KMS-11 (cell line): ENCODE results near the gene CCDC134.

Source experiments
- H2AFZ ChIP-seq: fragments of 200-600 bp; sonication (generic); 2 replicates; pipeline ENCODE4 v1.6.1; 2016; ENCODE audit warnings: antibody characterized with exemption, mixed run types, low read depth
- H3K27ac ChIP-seq: fragments of 200-600 bp; sonication (generic); 2 replicates; pipeline ENCODE4 v1.6.1; 2016; ENCODE audit warnings: mild to moderate bottlenecking, mixed run types
- H3K27me3 ChIP-seq: fragments of 200-600 bp; sonication (generic); 2 replicates; pipeline ENCODE4 v1.6.1; 2017; ENCODE audit warnings: mild to moderate bottlenecking, low read depth, mixed run types, moderate library complexity; ENCODE audit not compliant: insufficient read depth
- H3K36me3 ChIP-seq: fragments of 200-600 bp; sonication (generic); 2 replicates; pipeline ENCODE4 v1.6.1; 2017; ENCODE audit warnings: mild to moderate bottlenecking, mixed run types; ENCODE audit not compliant: insufficient read depth
- H3K4me1 ChIP-seq: fragments of 200-600 bp; sonication (generic); 2 replicates; pipeline ENCODE4 v1.6.1; 2016; ENCODE audit warnings: mild to moderate bottlenecking, low read depth, mixed run types; ENCODE audit not compliant: poor library complexity, severe bottlenecking
- H3K4me2 ChIP-seq: fragments of 200-600 bp; sonication (generic); 2 replicates; pipeline ENCODE4 v1.7.0; 2016; ENCODE audit warnings: mild to moderate bottlenecking, mixed run types
- H3K4me3 ChIP-seq: fragments of 200-600 bp; sonication (generic); IDR thresholded peaks from 2 replicates; pipeline ENCODE4 v1.6.1; 2017; ENCODE audit warnings: low read depth, low read length, mixed read lengths; ENCODE audit not compliant: insufficient read depth
- H3K79me2 ChIP-seq: fragments of 200-600 bp; sonication (generic); 2 replicates; pipeline ENCODE4 v1.6.1; 2016; ENCODE audit warnings: low read depth, mixed run types; ENCODE audit not compliant: insufficient read depth
- H3K9ac ChIP-seq: fragments of 200-600 bp; sonication (generic); 2 replicates; pipeline ENCODE4 v1.6.1; 2016; ENCODE audit warnings: mild to moderate bottlenecking, mixed run types
- H4K20me1 ChIP-seq: fragments of 200-600 bp; sonication (generic); 2 replicates; pipeline ENCODE4 v1.6.1; 2016; ENCODE audit warnings: mild to moderate bottlenecking, mixed run types; ENCODE audit not compliant: insufficient read depth
- TF ChIP-seq, protein P1 (sequence below): fragments of 200-600 bp; sonication (generic); conservative IDR thresholded peaks from 2 replicates; pipeline ENCODE4 v1.6.1; 2017; ENCODE audit warnings: low read depth, mild to moderate bottlenecking, antibody characterized with exemption, low read length, moderate library complexity, mixed read lengths

The CCDC134 gene

DNA sequence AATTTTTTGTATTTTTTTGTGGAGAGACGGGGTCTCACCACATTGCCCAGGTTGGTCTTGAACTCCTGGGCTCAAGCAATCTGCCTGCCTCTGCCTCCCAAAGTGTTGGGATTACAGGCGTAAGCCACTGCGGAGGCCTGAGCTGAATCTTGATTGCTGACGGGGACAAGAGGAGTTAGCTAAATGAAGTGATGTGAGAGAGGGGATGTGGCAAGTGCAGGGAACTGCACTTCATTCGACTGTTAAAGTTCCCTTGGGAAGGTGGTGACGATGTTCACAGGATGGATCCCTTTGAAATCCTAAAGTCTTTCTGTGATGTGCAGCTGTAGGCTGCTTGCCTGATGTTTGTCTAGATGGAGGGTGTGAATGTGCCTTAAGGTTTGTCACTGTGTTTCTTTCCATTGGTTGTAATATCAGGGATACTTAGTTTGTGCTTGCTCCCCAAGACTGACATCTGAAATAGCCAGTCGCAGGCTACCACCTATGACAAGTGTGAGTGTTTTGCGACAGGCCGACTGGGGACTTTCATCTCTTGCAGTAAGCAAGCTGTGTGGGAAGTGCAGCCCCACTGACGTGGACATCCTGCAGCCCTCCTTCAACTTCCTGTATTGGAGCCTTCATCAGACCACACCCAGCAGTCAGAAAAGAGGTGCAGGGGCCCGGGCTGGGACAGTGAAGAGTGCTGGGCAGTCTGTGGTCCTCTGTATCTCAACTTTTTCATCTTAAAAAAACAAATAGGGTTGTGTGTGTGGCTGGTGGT, 19.6 kb upstream of the CCDC134 start:
- H3K27me3 ChIP-seq, result no peaks in the 10 kb centered on the region
- no peaks in the 10 kb centered on the region for H3K36me3 ChIP-seq
- no peaks in the 10 kb centered on the region for H3K79me2 ChIP-seq
- peak overlapping the region; percentile 27; the same call in 1 of the 2 replicates for H3K4me2 ChIP-seq
- 0 out of 2 replicates have a peak overlapping the region, but pooled peaks have one; percentile 22 for H3K9ac ChIP-seq
- TF ChIP-seq, protein P1, sequence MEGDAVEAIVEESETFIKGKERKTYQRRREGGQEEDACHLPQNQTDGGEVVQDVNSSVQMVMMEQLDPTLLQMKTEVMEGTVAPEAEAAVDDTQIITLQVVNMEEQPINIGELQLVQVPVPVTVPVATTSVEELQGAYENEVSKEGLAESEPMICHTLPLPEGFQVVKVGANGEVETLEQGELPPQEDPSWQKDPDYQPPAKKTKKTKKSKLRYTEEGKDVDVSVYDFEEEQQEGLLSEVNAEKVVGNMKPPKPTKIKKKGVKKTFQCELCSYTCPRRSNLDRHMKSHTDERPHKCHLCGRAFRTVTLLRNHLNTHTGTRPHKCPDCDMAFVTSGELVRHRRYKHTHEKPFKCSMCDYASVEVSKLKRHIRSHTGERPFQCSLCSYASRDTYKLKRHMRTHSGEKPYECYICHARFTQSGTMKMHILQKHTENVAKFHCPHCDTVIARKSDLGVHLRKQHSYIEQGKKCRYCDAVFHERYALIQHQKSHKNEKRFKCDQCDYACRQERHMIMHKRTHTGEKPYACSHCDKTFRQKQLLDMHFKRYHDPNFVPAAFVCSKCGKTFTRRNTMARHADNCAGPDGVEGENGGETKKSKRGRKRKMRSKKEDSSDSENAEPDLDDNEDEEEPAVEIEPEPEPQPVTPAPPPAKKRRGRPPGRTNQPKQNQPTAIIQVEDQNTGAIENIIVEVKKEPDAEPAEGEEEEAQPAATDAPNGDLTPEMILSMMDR, result no peak
- H3K4me1 ChIP-seq, result peaks cover 14% of the 10 kb centered on the region
- H3K4me3 ChIP-seq, result no peak overlapping the region
- H2AFZ ChIP-seq, result peak overlapping the region; percentile 54
- peak overlapping the region; percentile 21; the same call in 1 of the 2 replicates for H3K27ac ChIP-seq
- no peaks in the 10 kb centered on the region for H4K20me1 ChIP-seq

DNA sequence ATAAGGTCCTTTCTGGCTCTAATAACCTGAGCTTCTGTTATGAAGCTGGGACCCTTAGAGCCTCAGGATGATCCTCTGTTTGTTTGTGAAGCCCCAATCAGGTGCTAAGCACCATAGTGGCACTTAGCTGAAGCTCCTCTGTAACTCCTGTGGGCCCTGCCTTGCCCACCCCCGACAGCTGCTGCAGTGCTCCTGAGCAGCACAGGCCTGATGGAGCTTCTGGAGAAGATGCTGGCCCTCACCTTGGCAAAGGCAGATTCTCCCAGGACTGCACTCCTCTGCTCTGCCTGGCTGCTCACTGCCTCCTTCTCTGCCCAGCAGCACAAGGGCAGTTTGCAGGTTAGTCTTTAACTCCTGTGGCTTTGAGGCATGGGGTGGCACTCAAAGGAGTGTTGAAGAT, 19.0 kb upstream of the CCDC134 start:
- Histone ChIP-seq H3K4me1 (peaks cover 14% of the 10 kb centered on the region), H3K27ac (no peak overlapping the region), H2AFZ (peak overlapping the region; percentile 54), H3K9ac (peak overlapping the region; percentile 22; the same call in 1 of the 2 replicates), H3K79me2 (no peaks in the 10 kb centered on the region), H3K27me3 (no peaks in the 10 kb centered on the region), H3K4me3 (no peak overlapping the region), H4K20me1 (no peaks in the 10 kb centered on the region), H3K36me3 (no peaks in the 10 kb centered on the region), H3K4me2 (0 out of 2 replicates have a peak overlapping the region, but pooled peaks have one; percentile 15)
- TF ChIP-seq, protein P1, result no peak

DNA sequence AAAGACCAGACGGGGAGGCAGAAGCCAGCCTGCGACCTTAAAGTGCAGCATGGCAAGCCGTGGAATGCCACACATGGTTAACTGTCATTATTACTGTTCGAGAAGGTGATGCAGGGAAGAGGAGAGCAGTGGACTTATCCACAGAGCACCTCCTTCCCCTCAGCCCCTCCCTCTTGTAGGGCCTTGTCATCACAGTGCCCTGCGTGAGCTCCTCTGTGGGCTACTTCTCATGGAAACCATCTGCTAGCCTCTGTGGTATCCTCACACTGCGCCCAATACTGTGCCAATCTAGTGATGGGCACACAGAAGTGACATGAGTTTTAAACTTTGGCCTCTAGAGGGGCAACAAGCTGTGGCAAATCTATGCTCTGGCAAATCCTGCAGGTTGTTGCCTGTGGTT, 18.2 kb upstream of the CCDC134 start:
- no peak overlapping the region for H3K4me2 ChIP-seq
- H3K27me3 ChIP-seq, result no peaks in the 10 kb centered on the region
- H4K20me1 ChIP-seq, result no peaks in the 10 kb centered on the region
- H3K4me1 ChIP-seq, result peaks cover 14% of the 10 kb centered on the region
- no peak overlapping the region for H3K9ac ChIP-seq
- no peaks in the 10 kb centered on the region for H3K36me3 ChIP-seq
- TF ChIP-seq, protein P1, result no peak
- no peaks in the 10 kb centered on the region for H3K79me2 ChIP-seq
- H3K27ac ChIP-seq, result no peak overlapping the region
- no peak overlapping the region for H3K4me3 ChIP-seq
- no peak overlapping the region for H2AFZ ChIP-seq

DNA sequence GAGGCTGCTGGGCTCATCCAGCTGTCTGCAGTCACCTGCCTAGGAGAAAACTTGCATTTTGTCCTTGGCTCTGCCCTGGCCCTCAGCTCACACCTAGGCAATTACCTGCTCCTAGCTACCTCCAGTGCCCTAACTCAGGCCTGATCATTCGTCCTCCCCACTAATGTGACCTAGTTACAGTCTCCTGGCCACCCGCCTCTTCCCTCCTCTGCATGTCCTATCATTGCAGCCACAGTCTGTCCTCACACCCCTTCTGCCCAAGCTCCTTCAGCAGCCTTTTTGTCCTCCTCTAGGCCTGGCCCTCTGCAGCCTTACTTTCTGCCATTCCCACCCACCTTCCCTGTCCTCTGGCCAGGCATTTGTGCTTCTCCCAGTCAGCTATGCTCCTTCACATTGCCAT, 17.7 kb upstream of the CCDC134 start:
- no peak overlapping the region for H3K27ac ChIP-seq
- TF ChIP-seq, protein P1, result no peak
- H4K20me1 ChIP-seq, result no peaks in the 10 kb centered on the region
- H3K79me2 ChIP-seq, result no peaks in the 10 kb centered on the region
- H3K4me1 ChIP-seq, result peaks cover 14% of the 10 kb centered on the region
- H3K4me2 ChIP-seq, result no peak overlapping the region
- no peaks in the 10 kb centered on the region for H3K27me3 ChIP-seq
- no peak overlapping the region for H2AFZ ChIP-seq
- no peaks in the 10 kb centered on the region for H3K36me3 ChIP-seq
- no peak overlapping the region for H3K9ac ChIP-seq
- H3K4me3 ChIP-seq, result no peak overlapping the region
